GM19452 (cell line): Measurements from ENCODE around the gene PCYT2.

Source experiments
- ATAC-seq: cut with Tn5 transposase; IDR thresholded peaks from one replicate; pipeline ENCODE4 v1.9.1; 2021; ENCODE audit not compliant: unreplicated experiment

PCYT2 gene

GRCh38 chr17:81944858-81945257 lies 33.7 kb upstream of the PCYT2 start:
- no peak for ATAC-seq

GRCh38 chr17:81942167-81942553 lies 31.0 kb upstream of the PCYT2 start:
- ATAC-seq = no peak

- no peak for ATAC-seq
Observed at GRCh38 chr17:81941484-81942166, 30.4 kb upstream of the PCYT2 start.

- ATAC-seq = no peak
Observed at GRCh38 chr17:81940538-81941483, 29.6 kb upstream of the PCYT2 start.

- no peak for ATAC-seq
Observed at GRCh38 chr17:81939881-81940385, 28.7 kb upstream of the PCYT2 start.

- ATAC-seq = no peak
Observed at GRCh38 chr17:81939218-81939617, 28.0 kb upstream of the PCYT2 start.

- no peak for ATAC-seq
Observed at GRCh38 chr17:81935709-81936084, 24.5 kb upstream of the PCYT2 start.

- no peak for ATAC-seq
Observed at GRCh38 chr17:81934850-81935708, 23.9 kb upstream of the PCYT2 start.

GRCh38 chr17:81934098-81934757 lies 23.0 kb upstream of the PCYT2 start:
- no peak for ATAC-seq

GRCh38 chr17:81933178-81933699 lies 22.0 kb upstream of the PCYT2 start:
- no peak for ATAC-seq

GRCh38 chr17:81932333-81932983 lies 21.3 kb upstream of the PCYT2 start:
- ATAC-seq = no peak

GRCh38 chr17:81931557-81932332 lies 20.5 kb upstream of the PCYT2 start:
- no peak for ATAC-seq

- ATAC-seq = no peak
Observed at GRCh38 chr17:81931189-81931556, 20.0 kb upstream of the PCYT2 start.

- ATAC-seq = no peak
Observed at GRCh38 chr17:81930142-81931125, 19.2 kb upstream of the PCYT2 start.

GRCh38 chr17:81929253-81930141 lies 18.3 kb upstream of the PCYT2 start:
- ATAC-seq = no peak

GRCh38 chr17:81928544-81929252 lies 17.5 kb upstream of the PCYT2 start:
- ATAC-seq = no peak
